SH-SY5Y (cell line): ENCODE measurements around the gene PDE4D.

Experiments used
- GATA2 ChIP-seq: IDR thresholded peaks from 2 replicates; pipeline ENCODE4 v1.6.1; 2011; ENCODE audit warnings: mild to moderate bottlenecking, low read depth, low read length
- GATA3 ChIP-seq: IDR thresholded peaks from 2 replicates; pipeline ENCODE4 v1.6.1; 2011; ENCODE audit warnings: low read depth, mild to moderate bottlenecking, low read length, moderate library complexity

GRCh38 chr5:59772757-59773156 lies 120.8 kb downstream of the PDE4D start:
- TF ChIP-seq GATA2 (no peak), GATA3 (no peak)
